ENCODE data around the gene PAEP.
"Not testable (repeated sequence)": the region's sequence is repeated elsewhere in the genome, so short reads cannot be mapped to it uniquely, and the experiment has no call there.

Gene PAEP

DNA sequence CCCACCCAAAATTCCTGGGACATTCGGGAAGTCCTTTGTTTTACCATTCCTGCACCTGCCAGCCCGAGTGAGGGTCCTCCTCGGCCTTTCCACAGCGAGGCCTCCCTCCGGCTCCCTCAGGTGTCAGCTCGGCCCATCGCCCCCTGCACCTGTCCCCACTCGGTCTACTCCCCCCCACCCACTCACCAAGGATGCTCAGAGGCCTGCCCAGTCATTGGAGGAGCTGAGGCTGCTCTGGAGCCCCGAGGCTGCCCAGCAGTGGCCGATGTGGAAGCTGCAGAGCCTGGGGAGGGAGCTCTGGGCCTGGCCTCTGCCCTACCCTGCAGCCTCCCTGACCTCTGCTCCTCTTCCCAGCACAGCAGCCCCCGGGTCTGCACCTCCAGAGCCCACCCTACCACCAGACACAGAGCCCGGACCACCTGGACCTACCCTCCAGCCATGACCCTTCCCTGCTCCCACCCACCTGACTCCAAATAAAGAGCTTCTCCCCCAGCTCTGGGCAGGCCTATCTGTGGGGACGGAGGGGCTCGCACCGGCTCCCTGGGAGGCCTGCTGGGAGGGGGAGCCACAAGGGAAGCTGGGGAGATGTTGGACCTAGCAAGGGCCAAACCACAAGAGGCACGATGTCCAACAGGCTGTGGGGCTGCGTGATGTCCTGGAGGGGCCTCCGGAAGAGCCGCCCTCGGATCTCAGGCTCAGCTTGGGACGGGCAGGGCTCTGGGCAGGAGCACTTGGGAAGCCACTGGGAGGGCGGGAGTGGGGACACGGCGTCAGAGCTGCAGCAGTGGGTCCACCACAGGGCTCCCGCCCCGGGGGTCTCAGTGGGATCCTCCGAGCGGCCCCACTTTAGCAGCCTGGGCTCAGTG lies 11.8 kb upstream of the PAEP start:
- DNase-seq = peak in 1 of 10 donors; percentile 55
- intact Hi-C loops (cut with DNase I) = not testable (repeated sequence)

DNA sequence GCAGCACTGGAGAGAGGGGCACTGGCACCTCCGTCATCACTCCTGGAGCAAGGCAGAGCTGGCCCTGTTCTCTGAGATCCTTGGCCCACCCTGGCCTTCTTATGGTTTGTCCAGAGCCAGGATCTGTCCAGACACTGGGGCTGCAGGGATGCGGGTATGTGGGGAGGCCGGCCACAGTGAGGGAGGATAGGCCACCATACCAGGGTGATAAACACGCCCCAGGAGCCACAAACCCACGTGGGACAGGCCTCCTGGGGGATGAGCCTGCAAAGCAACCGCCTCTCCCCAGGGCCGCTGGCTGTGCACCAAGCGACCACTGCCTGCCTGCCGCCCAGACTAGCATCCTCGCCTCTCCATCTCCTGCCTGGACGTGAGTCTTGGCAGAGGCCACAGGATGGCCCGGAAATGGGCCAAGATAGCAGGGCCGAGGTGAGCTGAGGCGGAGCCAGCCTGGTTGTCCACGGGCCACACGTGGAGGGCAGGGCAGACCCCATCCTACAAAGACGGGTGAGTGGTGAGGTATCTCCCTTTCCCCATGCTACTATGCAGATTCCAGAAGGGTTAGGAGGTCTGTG lies 11.1 kb upstream of the PAEP start:
- peak in 1 of 10 donors; percentile 65 for DNase-seq

DNA sequence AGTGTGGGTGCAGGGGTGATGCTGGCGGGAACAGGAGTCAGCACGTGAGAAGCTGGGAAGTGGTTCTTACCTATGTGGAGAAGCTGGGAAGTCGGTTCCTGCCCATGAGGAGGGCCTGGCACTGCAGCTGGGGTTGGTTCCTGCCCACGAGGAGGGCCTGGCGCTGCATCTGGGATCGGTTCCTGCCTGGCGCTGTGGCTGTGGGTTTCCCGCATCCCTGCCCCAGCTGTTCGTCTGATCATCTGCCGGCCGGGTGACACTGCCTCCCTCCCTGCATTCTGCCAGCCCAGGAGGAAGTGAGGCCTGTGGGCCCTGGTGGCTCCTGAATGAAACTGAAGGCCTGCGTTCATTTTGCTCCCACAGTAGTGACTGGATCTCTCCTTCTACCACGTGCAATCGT lies 10.5 kb upstream of the PAEP start:
- DNase-seq = peak in 1 of 10 donors; percentile 72
- intact Hi-C loops (cut with DNase I) = no loop called here

More for the DNA sequence above, 11.1 kb upstream of the PAEP start:
- intact Hi-C loops (cut with DNase I) = no loop called here

DNA sequence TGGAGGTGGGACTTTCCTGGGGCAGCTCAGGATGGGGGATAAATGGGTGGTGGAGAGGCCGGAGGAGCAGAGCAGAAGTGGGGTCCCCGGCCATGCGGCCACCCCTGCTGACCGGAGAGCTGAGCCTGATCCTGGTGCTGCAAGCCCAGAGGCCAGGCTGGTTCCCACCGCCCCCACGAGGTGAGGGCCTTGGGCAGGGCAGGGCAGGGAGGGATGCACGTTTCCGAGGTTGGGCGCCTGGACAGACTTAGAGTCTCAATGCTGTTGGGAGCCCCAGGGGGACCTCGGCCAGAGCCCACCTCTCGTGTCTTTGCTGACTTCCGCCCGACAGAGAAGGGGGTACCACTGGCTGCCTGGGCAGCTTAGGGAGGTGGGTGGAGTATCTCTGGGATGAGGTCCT lies 10.1 kb upstream of the PAEP start:
- peak in 1 of 10 donors; percentile 60 for DNase-seq

DNA sequence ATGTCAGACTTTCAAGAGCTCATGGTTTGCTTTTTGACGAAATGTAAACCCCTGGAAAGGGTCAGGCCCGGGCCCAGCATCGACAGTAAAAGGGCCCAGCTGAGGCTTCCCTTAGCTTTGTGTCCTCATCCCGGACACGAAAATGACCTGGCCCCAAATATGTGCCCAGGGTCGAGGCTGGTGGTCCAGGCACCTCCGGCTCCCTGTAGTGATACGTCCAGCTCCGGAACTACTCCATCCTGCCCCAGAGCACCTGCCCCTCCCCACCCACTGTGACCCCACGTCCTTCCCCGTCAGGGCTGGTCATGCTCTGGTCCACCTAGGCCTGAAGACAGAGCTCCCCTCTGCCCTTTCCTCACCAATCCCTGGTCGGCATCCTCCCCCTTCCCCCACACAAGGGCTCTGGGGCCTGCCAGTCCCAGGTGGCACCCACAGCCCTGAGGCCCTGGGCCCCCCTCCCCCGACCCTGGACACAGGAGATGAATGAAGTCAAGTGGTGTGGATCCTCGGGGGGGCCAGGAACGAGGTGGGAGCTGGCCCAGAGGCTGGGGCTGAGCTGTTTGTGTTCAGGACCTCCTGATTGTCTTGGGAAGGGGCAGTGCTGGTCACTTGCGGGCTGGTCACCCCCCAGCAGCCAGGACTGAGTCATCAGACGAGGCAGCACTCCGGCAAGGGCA lies 9.4 kb upstream of the PAEP start:
- peak in 1 of 10 donors; percentile 62 for DNase-seq

More for the DNA sequence above, 10.1 kb upstream of the PAEP start:
- intact Hi-C loops (cut with DNase I) = no loop called here

DNA sequence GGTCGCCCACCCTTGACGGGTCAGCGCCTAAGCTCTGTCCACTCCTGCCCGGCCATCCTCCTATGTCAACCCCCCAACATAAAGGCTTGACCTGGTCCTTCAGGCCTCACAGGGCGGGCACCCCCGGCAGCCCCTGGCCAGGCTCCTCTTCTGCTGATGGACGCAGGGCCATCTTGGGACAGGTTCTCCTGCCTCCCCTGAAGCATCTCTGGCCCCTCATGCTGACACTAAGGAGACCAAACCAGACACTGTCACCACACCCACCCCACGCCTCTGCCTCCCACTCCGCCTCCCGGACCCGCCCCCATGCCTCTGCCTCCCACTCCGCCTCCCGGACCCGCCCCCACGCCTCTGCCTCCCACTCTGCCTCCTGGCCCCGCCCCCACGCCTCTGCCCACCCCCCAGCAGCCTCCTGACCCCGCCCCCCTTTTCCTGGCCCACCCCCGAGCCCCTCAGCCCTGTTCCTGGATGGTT lies 8.8 kb upstream of the PAEP start:
- intact Hi-C loops (cut with DNase I) = no loop called here
- no peak for DNase-seq

More for the DNA sequence above, 9.4 kb upstream of the PAEP start:
- intact Hi-C loops (cut with DNase I) = no loop called here

DNA sequence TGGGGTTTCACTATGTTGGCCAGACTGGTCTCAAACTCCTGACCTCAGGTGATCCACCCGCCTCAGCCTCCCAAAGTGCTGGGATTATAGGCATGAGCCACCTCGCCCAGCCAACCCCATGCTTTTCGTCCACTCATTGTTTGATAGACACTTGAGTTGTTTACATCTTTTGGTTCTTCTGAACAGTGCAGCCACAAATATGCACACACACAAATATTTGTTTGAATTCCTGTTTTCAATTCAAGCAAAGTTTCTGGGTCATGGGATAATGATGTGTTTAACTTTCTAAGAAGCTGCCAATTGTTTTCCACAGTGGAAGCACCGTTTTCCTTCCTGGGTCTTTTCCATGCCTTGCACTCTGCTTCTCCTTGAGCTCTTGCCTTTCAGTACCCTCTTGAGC lies 6.8 kb upstream of the PAEP start:
- no peak for DNase-seq
- intact Hi-C loops (cut with DNase I) = no loop called here

DNA sequence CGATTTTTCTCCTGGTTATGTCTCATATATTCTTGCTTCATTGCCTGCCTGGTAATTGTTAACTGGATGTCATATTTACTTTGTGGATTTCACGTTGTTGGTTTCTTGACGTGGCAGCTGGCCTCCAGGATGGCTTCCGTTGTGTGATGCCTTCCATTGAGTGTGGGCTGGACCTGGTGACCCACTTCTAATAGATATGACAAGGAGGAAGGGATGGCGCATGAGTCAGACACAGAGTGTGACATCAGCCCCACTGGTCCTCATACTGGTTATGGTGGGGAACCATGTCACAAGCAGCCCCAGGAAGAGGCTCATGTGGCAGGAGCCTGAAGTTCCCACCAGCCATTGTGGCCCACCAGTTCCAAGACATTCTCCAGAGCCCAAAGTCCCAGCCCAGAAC lies 6.4 kb upstream of the PAEP start:
- no peak for DNase-seq
- intact Hi-C loops (cut with DNase I) = no loop called here

DNA sequence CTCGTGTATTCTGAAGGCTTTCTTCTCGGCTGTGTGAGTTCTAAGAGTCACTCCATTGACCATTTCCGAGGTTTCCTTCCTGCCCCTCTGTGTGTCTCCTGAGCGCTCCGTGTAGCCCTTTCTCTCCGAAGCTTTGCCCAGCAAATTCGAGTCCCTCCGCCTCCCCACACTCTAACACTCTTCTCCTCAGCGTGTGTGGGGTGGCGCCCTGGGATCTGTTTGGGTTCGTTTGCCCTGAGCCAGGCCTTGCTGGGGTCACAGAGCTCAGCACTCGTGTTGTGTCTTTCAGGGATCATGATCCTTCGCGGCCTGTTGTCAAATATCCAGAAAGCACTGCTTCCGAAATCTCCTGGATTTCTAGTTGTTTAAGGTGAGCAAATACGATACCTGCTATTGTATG lies 5.6 kb upstream of the PAEP start:
- intact Hi-C loops (cut with DNase I) = no loop called here
- no peak for DNase-seq

DNA sequence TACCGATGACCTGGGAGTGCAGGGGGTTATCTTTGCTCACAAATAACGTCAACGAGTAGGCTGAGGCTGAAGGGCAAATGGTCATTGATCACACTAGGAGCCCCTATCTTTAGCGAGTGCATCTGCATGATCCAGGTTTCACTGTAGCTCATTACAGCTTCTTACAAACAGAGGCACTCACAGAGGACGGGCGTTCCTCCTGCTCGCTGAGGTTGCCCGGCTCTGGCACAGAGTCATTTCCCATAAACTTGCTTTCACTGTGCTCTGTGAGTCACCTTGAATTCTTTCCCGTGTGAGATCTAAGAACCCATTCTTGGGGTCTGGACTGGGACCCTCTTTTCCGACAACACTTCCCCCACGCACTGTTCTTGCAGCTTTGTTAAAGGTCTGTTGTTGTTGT lies 1.9 kb upstream of the PAEP start:
- DNase-seq = no peak
- intact Hi-C loops (cut with DNase I) = no loop called here

DNA sequence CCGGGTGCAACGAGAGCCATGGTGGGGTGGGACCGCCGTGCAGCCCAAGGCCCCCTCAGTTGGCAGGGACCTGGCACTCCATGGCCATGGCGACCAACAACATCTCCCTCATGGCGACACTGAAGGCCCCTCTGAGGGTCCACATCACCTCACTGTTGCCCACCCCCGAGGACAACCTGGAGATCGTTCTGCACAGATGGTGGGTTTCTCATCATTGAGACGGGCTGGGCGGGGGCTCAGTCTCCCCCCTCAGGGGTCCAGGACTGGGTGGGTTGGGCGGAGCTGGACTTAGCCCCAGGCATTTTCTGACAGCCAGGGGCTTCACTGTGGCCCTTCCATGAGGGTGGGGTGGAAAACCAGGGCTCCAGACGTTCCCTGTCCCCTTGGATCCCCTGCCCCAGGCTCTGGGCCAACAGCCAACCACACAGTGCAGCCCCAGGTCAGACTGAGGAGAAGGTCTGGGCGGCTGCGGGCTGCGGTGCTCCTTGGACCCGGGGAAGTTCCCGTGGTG lies 734 bp downstream of the PAEP start:
- peak in 1 of 10 donors; percentile 72 for DNase-seq
- intact Hi-C loops (cut with DNase I) = no loop called here

DNA sequence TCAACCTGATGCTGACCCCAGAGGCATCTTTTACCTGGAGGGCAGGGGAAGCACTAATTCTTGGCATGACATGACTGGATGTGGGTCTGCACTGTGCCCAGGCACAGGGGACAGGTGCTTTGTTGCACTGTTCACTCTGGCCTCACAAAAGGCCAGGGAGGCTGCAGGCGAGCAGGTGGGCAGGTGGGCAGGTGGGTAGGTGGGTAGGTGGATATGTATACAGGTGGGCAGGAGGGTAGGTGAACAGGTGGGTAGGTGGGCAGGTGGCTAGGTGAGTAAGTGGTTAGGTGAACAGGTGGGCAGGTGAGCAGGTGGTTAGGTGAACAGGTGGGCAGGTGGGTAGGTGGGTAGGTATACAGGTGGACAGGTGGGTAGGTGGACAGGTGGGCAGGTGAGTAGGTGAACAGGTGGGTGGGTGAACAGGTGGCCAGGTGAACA lies 1.5 kb downstream of the PAEP start:
- intact Hi-C loops (cut with DNase I) = no loop called here
- no peak for DNase-seq

DNA sequence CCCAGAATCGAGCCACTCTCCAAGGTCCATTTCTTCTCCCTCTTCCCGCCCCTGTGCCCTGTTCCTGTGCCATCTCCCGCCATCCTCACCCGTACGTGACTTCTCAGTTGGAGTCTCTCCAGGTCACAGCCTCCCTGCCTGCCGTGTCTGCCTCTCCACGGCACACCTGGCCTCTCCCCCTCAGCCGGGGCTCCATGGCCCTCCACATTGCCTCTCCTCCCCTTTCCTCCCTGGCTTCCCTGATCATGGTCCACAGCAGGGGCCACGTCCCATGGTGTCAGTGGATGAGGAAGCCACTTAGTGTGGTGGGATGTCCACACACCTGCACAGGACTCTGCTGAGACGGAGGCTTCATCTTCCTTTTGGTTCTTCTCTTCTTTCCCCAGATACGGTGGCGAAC lies 2.3 kb downstream of the PAEP start:
- intact Hi-C loops (cut with DNase I) = no loop called here

DNA sequence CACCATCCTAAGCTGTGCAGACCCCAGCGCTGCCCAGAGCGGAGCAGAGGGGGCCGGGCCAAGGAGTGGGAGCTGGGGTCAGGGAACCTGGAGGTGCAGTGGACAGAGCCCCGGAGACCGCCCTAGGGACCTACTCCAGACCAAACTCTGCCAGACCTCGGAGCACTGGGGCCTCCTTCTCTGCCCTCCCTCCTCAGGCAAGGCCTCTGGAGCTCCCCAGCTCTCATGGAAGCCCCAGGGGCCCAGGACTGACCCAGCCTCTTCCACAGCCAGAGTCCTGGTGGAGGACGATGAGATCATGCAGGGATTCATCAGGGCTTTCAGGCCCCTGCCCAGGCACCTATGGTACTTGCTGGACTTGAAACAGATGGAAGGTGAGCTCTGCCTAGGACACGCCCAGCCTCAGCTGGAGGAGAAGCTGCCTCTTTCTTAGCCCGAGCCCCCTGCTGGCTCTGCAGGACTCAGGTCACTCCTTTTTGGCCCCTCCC lies 3.6 kb downstream of the PAEP start:
- DNase-seq = peak in 2 of 10 donors; percentile 53 to 57
- intact Hi-C loops (cut with DNase I) = no loop called here

More for the DNA sequence above, 2.3 kb downstream of the PAEP start:
- peak in 1 of 10 donors; percentile 58 for DNase-seq

DNA sequence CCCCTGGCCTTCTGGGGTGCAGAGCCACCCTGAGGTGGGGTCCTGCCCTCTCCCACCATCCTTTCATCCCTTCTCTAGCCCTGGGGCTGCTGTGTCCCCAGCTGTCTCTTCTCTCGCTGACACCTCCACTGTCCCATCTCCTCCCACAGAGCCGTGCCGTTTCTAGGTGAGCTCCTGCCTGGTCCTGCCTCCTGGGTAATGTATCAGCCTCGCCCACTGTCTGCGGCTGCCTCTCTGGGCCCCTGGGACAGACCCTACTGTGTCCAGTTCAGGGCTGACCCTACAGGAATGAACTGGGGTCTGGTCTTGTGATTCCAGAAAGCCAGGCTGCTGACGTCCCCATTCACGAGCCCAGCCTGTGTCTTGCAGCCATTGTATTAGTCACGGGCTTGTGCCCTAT lies 4.1 kb downstream of the PAEP start:
- intact Hi-C loops (cut with DNase I) = no loop called here
- DNase-seq = peak in 1 of 10 donors; percentile 58

DNA sequence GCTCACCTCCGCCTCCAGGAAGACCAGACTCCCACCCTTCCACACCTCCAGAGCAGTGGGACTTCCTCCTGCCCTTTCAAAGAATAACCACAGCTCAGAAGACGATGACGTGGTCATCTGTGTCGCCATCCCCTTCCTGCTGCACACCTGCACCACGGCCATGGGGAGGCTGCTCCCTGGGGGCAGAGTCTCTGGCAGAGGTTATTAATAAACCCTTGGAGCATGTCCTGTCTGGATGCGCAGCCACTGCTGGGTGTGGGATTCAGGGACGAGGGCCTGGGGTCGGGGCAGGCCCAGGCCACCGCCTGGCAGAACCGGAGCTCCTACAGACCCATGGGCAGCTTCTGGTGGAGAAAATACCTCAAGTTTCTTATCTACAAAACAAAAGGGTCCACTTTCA lies 5.0 kb downstream of the PAEP start:
- intact Hi-C loops (cut with DNase I) = no loop called here

DNA sequence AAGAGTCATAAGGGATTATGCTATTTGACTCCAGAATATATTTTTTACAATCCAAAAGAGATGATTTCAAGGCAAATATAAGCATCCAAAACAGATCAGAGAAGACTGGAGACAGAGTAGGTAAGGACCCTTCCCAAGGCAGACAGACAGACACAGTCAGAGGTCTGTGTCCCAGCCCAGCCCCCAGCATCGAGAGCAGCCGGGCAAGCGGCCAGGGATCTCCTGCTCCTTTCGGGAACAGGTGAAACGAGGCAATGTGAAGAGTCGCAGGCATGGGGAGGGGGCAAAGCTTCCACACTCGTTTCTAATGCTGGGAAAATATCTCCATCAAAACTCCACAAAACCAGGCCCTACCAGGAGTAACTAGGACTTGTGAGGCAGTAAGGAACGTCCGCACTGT lies 5.8 kb downstream of the PAEP start:
- intact Hi-C loops (cut with DNase I) = no loop called here

More for the DNA sequence above, 5.0 kb downstream of the PAEP start:
- DNase-seq = peak in 3 of 10 donors; percentile 30 to 55 (median 49)

DNA sequence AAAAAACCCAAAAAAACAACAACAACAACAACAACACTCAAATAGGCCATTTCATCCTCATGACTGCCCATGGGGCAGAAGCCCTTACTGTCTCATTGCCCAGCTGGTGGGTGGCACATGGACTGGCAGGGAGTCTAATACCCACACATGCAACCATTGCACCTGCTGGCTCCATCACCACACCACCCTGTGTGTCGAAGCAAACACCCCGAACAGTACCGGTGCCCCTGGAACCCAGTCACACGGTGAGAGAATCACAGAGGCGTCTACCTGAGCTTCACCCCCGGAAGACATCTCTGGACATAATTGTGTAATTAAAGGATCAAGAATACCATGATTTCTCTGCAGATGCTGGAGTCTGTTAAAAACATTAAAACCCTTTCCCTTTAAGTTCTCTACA lies 6.5 kb downstream of the PAEP start:
- peak in 2 of 10 donors; percentile 28 to 33 for DNase-seq
- intact Hi-C loops (cut with DNase I) = no loop called here

More for the DNA sequence above, 5.8 kb downstream of the PAEP start:
- peak in 3 of 10 donors; percentile 47 to 72 (median 58) for DNase-seq

DNA sequence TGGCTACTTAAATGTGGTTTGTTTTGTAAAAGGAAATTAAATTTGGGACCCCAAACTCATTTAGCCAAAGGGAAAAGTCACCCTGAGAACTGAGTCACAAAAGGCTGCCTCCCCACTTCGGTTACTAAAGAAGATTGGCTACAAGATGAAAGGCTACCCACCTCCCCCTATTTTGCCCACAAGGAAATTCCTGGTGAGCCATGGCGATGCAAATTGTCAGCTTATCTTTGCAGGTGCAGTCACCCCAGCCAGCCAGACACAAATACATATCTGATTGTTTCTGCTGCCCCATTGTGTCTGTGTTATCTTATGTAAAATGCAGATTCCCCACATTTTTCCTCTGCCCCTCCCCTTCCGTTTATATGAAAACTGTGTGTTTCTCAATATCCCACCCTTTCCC lies 8.9 kb downstream of the PAEP start:
- DNase-seq = no peak
- intact Hi-C loops (cut with DNase I) = no loop called here

DNA sequence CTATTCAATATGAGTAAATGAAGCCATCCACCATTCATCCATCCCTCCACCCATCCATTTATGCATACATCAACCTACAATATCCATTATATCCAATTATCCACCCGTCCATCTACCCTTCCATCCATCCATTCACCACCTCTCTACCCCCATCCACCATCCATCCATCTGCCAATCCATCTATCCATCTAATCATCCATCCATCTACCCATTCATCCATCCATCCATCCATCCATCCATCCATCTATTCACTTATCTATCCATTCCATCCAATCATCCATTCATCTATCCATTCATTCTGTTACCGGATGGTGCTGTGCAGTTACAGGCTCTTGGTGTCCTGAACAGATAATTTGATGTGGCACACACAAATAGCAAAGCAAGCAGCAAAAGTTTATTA lies 10.7 kb downstream of the PAEP start:
- DNase-seq = no peak
- intact Hi-C loops (cut with DNase I) = no loop called here

DNA sequence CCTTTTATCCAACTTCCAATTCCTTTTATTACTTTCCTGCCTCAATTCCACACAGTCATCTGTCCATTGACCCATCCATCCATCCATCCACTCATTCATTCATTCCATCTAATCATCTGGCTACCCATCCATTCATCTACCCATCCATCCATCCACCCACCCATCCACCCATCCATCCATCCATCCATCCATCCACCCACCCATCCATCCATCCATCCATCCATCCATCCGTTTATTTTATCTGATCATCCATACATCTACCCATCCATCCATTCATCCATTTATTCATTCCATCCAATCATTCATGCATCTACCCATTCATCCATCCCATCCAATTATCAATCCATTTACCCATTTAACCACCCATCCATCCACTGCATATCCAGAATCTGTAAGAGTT lies 11.6 kb downstream of the PAEP start:
- DNase-seq = no peak
- intact Hi-C loops (cut with DNase I) = no loop called here
